ENCODE data around the gene ANKRD62. TPM values are rescaled to one million over a fixed set of nuclear protein-coding genes. Genes with fewer than 3 reads are reported as not detected.

The ANKRD62 gene
- total RNA-seq, 1 donor from 2014 or later, result 0.13 TPM

GRCh38 chr18:12056034-12056883 is 37.4 kb upstream of the ANKRD62 start:
- Mint-ChIP-seq H3K4me3 (ENCODE audit: unreplicated experiment) (no peak overlapping the region), H3K27ac (ENCODE audit: unreplicated experiment) (no peak overlapping the region), H3K36me3 (ENCODE audit: low read depth, unreplicated experiment) (no peaks in the 10 kb centered on the region), H3K27me3 (ENCODE audit: unreplicated experiment) (no peaks in the 10 kb centered on the region), H3K4me1 (ENCODE audit: unreplicated experiment) (no peaks in the 10 kb centered on the region), H3K9me3 (ENCODE audit: unreplicated experiment) (no peaks in the 10 kb centered on the region)
- no peak for DNase-seq (ENCODE audit: low spot score)
- TF ChIP-seq CTCF (IDR thresholded peaks at IDR 0.05; ENCODE audit: unreplicated experiment), result no peak

GRCh38 chr18:12056884-12057402 is 36.7 kb upstream of the ANKRD62 start:
- TF ChIP-seq CTCF (IDR thresholded peaks at IDR 0.05; ENCODE audit: unreplicated experiment), result no peak
- no peak for DNase-seq (ENCODE audit: low spot score)
- Mint-ChIP-seq H3K36me3 (ENCODE audit: low read depth, unreplicated experiment) (no peaks in the 10 kb centered on the region), H3K27me3 (ENCODE audit: unreplicated experiment) (no peaks in the 10 kb centered on the region), H3K27ac (ENCODE audit: unreplicated experiment) (no peak overlapping the region), H3K9me3 (ENCODE audit: unreplicated experiment) (no peaks in the 10 kb centered on the region), H3K4me1 (ENCODE audit: unreplicated experiment) (no peaks in the 10 kb centered on the region), H3K4me3 (ENCODE audit: unreplicated experiment) (no peak overlapping the region)

DNA sequence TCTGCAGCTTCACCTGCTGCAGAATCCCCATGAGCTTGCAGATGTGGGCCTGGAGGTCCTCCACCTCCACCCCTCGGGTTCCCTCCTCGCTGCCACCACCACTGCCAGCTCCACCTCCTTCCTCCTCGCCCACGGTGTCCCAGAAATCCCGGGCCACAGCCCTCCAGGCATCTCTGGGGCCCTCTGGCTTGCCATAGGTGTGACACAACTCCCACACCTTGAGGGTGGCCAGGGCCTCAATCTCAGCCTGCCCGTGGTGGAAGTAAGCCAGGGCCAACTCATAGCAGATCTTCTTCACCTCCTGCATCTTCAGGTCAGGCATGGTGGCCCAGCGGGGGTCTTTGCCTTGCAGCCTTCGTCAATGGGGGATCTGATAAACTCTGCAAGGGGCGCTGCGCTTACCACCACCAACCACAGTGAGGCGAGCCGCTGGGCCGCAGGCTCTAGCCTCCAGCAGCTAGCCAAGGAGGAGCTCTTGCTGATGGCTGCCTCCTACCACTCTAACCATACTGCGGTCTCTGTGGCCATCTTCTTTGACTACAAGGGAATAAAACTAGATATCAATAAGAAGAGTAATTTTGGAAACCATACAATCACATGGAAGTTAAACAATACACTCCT is 36.1 kb upstream of the ANKRD62 start:
- Mint-ChIP-seq H3K4me3 (ENCODE audit: unreplicated experiment) (no peak overlapping the region), H3K4me1 (ENCODE audit: unreplicated experiment) (no peaks in the 10 kb centered on the region), H3K9me3 (ENCODE audit: unreplicated experiment) (no peaks in the 10 kb centered on the region), H3K27ac (ENCODE audit: unreplicated experiment) (no peak overlapping the region), H3K36me3 (ENCODE audit: low read depth, unreplicated experiment) (peaks cover under 1% of the 10 kb centered on the region), H3K27me3 (ENCODE audit: unreplicated experiment) (no peaks in the 10 kb centered on the region)
- no peak for DNase-seq (ENCODE audit: low spot score)
- TF ChIP-seq CTCF (IDR thresholded peaks at IDR 0.05; ENCODE audit: unreplicated experiment), result peak; percentile 11

- H3K27me3 Mint-ChIP-seq (ENCODE audit: unreplicated experiment), result peaks cover 2% of the 10 kb centered on the region
- no peak for TF ChIP-seq CTCF (IDR thresholded peaks at IDR 0.05; ENCODE audit: unreplicated experiment)
- DNase-seq (ENCODE audit: low spot score), result no peak
- H3K36me3 Mint-ChIP-seq (ENCODE audit: low read depth, unreplicated experiment), result peaks cover 7% of the 10 kb centered on the region
- no peaks in the 10 kb centered on the region for H3K4me1 Mint-ChIP-seq (ENCODE audit: unreplicated experiment)
- no peak overlapping the region for H3K27ac Mint-ChIP-seq (ENCODE audit: unreplicated experiment)
- H3K9me3 Mint-ChIP-seq (ENCODE audit: unreplicated experiment), result no peaks in the 10 kb centered on the region
- H3K4me3 Mint-ChIP-seq (ENCODE audit: unreplicated experiment), result no peak overlapping the region
Measured at GRCh38 chr18:12059334-12060181, 34.1 kb upstream of the ANKRD62 start.
